GM18858 (cell line): ENCODE results near the gene MTHFD1L.

Experiments
- ATAC-seq: cut with Tn5 transposase; IDR thresholded peaks from one replicate; pipeline ENCODE4 v1.9.1; 2021; ENCODE audit not compliant: unreplicated experiment

The MTHFD1L gene

GRCh38 chr6:150897400-150897943, 32.0 kb downstream of the MTHFD1L start:
- no peak for ATAC-seq

- ATAC-seq = no peak
These were observed 33.1 kb downstream of the MTHFD1L start for GRCh38 chr6:150898399-150899170.

GRCh38 chr6:150899231-150899630, 33.7 kb downstream of the MTHFD1L start:
- ATAC-seq = no peak

- no peak for ATAC-seq
These were observed 34.5 kb downstream of the MTHFD1L start for GRCh38 chr6:150900049-150900448.

GRCh38 chr6:150902142-150902776, 36.8 kb downstream of the MTHFD1L start:
- ATAC-seq = no peak

GRCh38 chr6:150905769-150906168, 40.3 kb downstream of the MTHFD1L start:
- ATAC-seq = no peak

- ATAC-seq = no peak
These were observed 41.3 kb downstream of the MTHFD1L start for GRCh38 chr6:150906641-150907326.

- ATAC-seq = no peak
These were observed 41.9 kb downstream of the MTHFD1L start for GRCh38 chr6:150907383-150907782.

- no peak for ATAC-seq
These were observed 43.4 kb downstream of the MTHFD1L start for GRCh38 chr6:150908901-150909300.

- no peak for ATAC-seq
These were observed 45.1 kb downstream of the MTHFD1L start for GRCh38 chr6:150910561-150910960.

- no peak for ATAC-seq
These were observed 48.9 kb downstream of the MTHFD1L start for GRCh38 chr6:150914372-150914771.

- ATAC-seq = no peak
These were observed 49.8 kb downstream of the MTHFD1L start for GRCh38 chr6:150915131-150915879.

- ATAC-seq = no peak
These were observed 50.4 kb downstream of the MTHFD1L start for GRCh38 chr6:150915880-150916265.

GRCh38 chr6:150919938-150920337, 54.4 kb downstream of the MTHFD1L start:
- no peak for ATAC-seq

GRCh38 chr6:150922137-150922536, 56.6 kb downstream of the MTHFD1L start:
- no peak for ATAC-seq

GRCh38 chr6:150924808-150925589, 59.5 kb downstream of the MTHFD1L start:
- no peak for ATAC-seq

GRCh38 chr6:150925590-150925928, 60.1 kb downstream of the MTHFD1L start:
- no peak for ATAC-seq

GRCh38 chr6:150925976-150926375, 60.5 kb downstream of the MTHFD1L start:
- no peak for ATAC-seq

- no peak for ATAC-seq
These were observed 63.4 kb downstream of the MTHFD1L start for GRCh38 chr6:150928882-150929281.

GRCh38 chr6:150929416-150929815, 63.9 kb downstream of the MTHFD1L start:
- no peak for ATAC-seq
